MCF 10A (cell line): ENCODE measurements around the gene NSL1. TPM values are rescaled to one million over a fixed set of nuclear protein-coding genes. Genes with fewer than 3 reads are reported as not detected.

Experiments
- BruUV-seq: library from RNA; stranded (reverse); fragments of 400-500 nt; replicated peaks from 2 replicates; lab custom pipeline; 2021; lab: Mats Ljungman, UMichigan
- CTCF ChIA-PET: fragments of 300-600 bp; sonication (Branson Sonifier 250); formaldehyde crosslinking; extraction: SDS; loops from one replicate; lab custom pipeline; 2021; ENCODE audit warnings: antibody characterized with exemption, inconsistent platforms; lab: Yijun Ruan, JAX
- POLR2A ChIA-PET: fragments of 300-600, 350-650 bp; sonication (Branson Sonifier 250); formaldehyde crosslinking; extraction: SDS; loops from one replicate; lab custom pipeline; 2020; ENCODE audit warnings: antibody characterized with exemption, inconsistent platforms; lab: Yijun Ruan, JAX
- DNase-seq: peaks from one replicate; pipeline ENCODE4 v3.0.0-alpha.2; 2018; ENCODE audit not compliant: unreplicated experiment
- H3K27ac Mint-ChIP-seq: one replicate; pipeline ENCODE4 v1.8.0; 2022; ENCODE audit warnings: mild to moderate bottlenecking, low read depth, mixed read lengths; ENCODE audit not compliant: unreplicated experiment
- H3K27me3 Mint-ChIP-seq: one replicate; pipeline ENCODE4 v1.8.0; 2022; ENCODE audit warnings: mixed read lengths; ENCODE audit not compliant: insufficient read depth, unreplicated experiment
- H3K36me3 Mint-ChIP-seq: one replicate; pipeline ENCODE4 v1.8.0; 2022; ENCODE audit warnings: mild to moderate bottlenecking, moderate library complexity, mixed read lengths; ENCODE audit not compliant: insufficient read depth, unreplicated experiment
- H3K4me1 Mint-ChIP-seq: one replicate; pipeline ENCODE4 v1.8.0; 2022; ENCODE audit warnings: mixed read lengths; ENCODE audit not compliant: insufficient read depth, unreplicated experiment
- H3K4me3 Mint-ChIP-seq: one replicate; pipeline ENCODE4 v1.8.0; 2022; ENCODE audit warnings: mild to moderate bottlenecking, moderate library complexity, mixed read lengths; ENCODE audit not compliant: unreplicated experiment
- H3K9me3 Mint-ChIP-seq: one replicate; pipeline ENCODE4 v1.8.0; 2022; ENCODE audit warnings: mixed read lengths; ENCODE audit not compliant: unreplicated experiment
- CTCF ChIP-seq: fragments of 200-600 bp; IDR thresholded peaks from one replicate; pipeline ENCODE4 v1.8.0; 2022; ENCODE audit warnings: antibody characterized with exemption, mild to moderate bottlenecking; ENCODE audit not compliant: unreplicated experiment
- intact Hi-C: fragments of 100-400 bp; cut with micrococcal nuclease; formaldehyde crosslinking; loops from 2 replicates; pipeline ENCODE4 v1.14.1; 2022
- total RNA-seq: library from RNA; stranded (reverse); gene quantifications from 2 replicates; pipeline ENCODE4 v1.2.3, GENCODE V29; 2022

The NSL1 gene
- total RNA-seq, 1 experiment from 2014 or later, result 39.7 TPM

DNA sequence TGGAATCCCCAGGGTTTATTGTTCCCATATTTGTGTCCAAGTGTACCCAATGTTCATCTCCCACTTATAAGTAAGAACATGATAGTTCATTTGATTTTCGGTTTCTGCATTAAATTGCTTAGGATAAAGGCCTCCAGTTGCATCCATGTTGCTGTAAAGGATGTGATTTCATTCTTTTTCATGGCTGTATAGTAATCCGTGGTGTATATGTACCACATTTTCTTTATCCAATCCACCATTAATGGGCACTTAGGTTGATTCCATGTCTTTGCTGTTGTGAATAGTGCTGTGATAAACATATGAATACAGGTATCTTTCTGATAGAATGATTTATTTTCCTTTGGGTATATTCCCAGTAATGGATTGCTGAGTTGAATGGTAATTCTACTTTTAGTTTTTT is 71.9 kb downstream of the NSL1 start:
- Mint-ChIP-seq H3K36me3 (no peaks in the 10 kb centered on the region), H3K9me3 (no peaks in the 10 kb centered on the region), H3K27ac (no peak overlapping the region), H3K27me3 (peaks cover 39% of the 10 kb centered on the region), H3K4me3 (no peak overlapping the region), H3K4me1 (peaks cover 18% of the 10 kb centered on the region)
- ChIA-PET CTCF (interaction anchor here (0.7 to 4.8 kb wide), 2 partner anchors 66 to 242 kb away, joined by 3 to 22 read pairs; no protein-coding TSS in a partner anchor), POLR2A (no interaction called here)
- TF ChIP-seq CTCF, result no peak
- no peak for DNase-seq
- no TSS peak for BruUV-seq
- intact Hi-C loops, result loop anchor here (2.0 kb wide), 1 partner anchor 31 kb away; no protein-coding TSS in a partner anchor

GRCh38 chr1:212718499-212718898 is 73.1 kb downstream of the NSL1 start:
- intact Hi-C loops, result loop anchor here (1.0 kb wide), 1 partner anchor 241 kb away; no protein-coding TSS in a partner anchor
- peak; percentile 42 for DNase-seq
- Mint-ChIP-seq H3K4me1 (peaks cover 18% of the 10 kb centered on the region), H3K27ac (no peak overlapping the region), H3K9me3 (no peaks in the 10 kb centered on the region), H3K36me3 (no peaks in the 10 kb centered on the region), H3K27me3 (peaks cover 39% of the 10 kb centered on the region), H3K4me3 (no peak overlapping the region)
- ChIA-PET POLR2A (interaction anchor here (0.7 kb wide), 1 partner anchor 241 kb away, joined by 3 read pairs; no protein-coding TSS in a partner anchor), CTCF (interaction anchor here (0.6 to 1.7 kb wide), 10 partner anchors 29 to 1488 kb away, joined by 3 to 6 read pairs (median 4); no protein-coding TSS in a partner anchor)
- no peak for TF ChIP-seq CTCF
- BruUV-seq, result no TSS peak

DNA sequence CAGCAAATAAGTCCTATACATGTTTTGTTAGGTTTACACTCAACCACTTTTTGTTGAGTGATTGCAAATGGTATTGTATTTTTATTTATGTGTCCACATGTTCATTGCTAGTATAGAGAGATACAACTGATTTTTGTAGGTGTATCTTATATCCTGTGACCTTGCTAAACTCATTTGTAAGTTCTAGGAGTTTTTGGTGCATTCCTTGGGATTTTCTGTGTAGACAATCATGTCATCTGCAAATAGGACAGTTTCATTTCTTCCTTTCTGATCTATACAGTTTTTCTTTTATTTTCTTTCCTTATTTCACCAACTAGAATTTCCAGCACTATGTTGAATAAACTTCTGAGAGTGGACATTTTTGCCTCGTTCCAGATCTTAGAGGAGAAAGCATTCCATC is 75.4 kb downstream of the NSL1 start:
- Mint-ChIP-seq H3K27me3 (peaks cover 39% of the 10 kb centered on the region), H3K36me3 (no peaks in the 10 kb centered on the region), H3K4me1 (peaks cover 2% of the 10 kb centered on the region), H3K4me3 (no peak overlapping the region), H3K9me3 (no peaks in the 10 kb centered on the region), H3K27ac (no peak overlapping the region)
- POLR2A ChIA-PET, result interaction anchor here (0.7 to 0.9 kb wide), 2 partner anchors 111 to 274 kb away, joined by 3 read pairs; no protein-coding TSS in a partner anchor
- BruUV-seq, result no TSS peak
- TF ChIP-seq CTCF, result no peak
- intact Hi-C loops, result no loop called here
- CTCF ChIA-PET, result interaction anchor here (0.7 to 2.8 kb wide), 4 partner anchors 15 to 239 kb away, joined by 3 to 15 read pairs (median 5); no protein-coding TSS in a partner anchor
- DNase-seq, result no peak

DNA sequence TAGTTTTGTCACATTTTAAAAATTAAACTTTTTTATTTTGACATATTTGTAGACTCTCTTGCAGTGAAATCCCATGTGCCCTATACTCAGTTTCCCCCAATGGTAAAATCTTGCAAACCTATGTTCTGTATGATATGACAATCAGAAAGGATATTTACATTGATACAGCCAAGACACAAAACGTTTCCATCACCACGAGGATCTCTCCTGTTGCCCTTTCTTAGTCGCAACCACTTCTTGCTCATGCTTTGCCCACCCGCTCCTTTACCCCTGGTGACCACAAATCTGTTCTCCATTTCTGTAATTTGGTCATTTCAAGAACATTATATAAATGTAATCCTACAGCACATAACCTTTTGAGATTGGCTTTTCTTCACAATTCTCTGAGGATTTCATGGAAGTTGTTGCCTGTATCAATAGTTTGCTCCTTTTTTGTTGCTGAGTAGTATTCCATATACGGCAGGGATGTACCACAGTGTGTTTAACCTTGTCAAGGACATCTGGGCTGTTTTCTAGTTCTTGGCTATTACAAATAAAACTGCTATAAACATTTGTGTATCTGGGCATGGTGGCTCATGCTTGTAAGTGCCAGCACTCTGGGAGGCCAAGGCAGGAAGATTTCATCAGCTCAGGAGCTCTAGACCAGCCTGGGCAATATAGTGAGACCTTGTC is 78.0 kb downstream of the NSL1 start:
- H3K4me1 Mint-ChIP-seq, result no peaks in the 10 kb centered on the region
- DNase-seq, result no peak
- CTCF ChIA-PET, result interaction anchor here (0.9 to 1.2 kb wide), 2 partner anchors 236 to 651 kb away, joined by 3 read pairs; no protein-coding TSS in a partner anchor
- no peak overlapping the region for H3K4me3 Mint-ChIP-seq
- BruUV-seq, result no TSS peak
- intact Hi-C loops, result no loop called here
- H3K27me3 Mint-ChIP-seq, result peaks cover 35% of the 10 kb centered on the region
- POLR2A ChIA-PET, result no interaction called here
- no peaks in the 10 kb centered on the region for H3K36me3 Mint-ChIP-seq
- no peaks in the 10 kb centered on the region for H3K9me3 Mint-ChIP-seq
- TF ChIP-seq CTCF, result no peak
- no peak overlapping the region for H3K27ac Mint-ChIP-seq
